HUES64 (cell line): ENCODE measurements around the gene GSTK1.

Experiments used
- H3K27ac ChIP-seq: 2 replicates; pipeline ENCODE4 v1.7.0; 2013; ENCODE audit warnings: low read depth, low read length, inconsistent platforms
- H3K27me3 ChIP-seq: 2 replicates; pipeline ENCODE4 v1.6.1; 2013; ENCODE audit warnings: mild to moderate bottlenecking, low read length; ENCODE audit not compliant: insufficient read depth
- H3K36me3 ChIP-seq: 2 replicates; pipeline ENCODE4 v1.6.1; 2013; ENCODE audit warnings: mild to moderate bottlenecking, low read length; ENCODE audit not compliant: insufficient read depth
- H3K4me1 ChIP-seq: 2 replicates; pipeline ENCODE4 v1.6.1; 2013; ENCODE audit warnings: mild to moderate bottlenecking, low read length, moderate library complexity; ENCODE audit not compliant: insufficient read depth
- H3K4me3 ChIP-seq: 2 replicates; pipeline ENCODE4 v1.5.1; 2013; ENCODE audit warnings: mild to moderate bottlenecking, low read length, moderate library complexity
- H3K9ac ChIP-seq: 2 replicates; pipeline ENCODE4 v1.6.1; 2013; ENCODE audit warnings: mild to moderate bottlenecking, low read depth, low read length
- H3K9me3 ChIP-seq: 2 replicates; pipeline ENCODE4 v1.6.1; 2013; ENCODE audit warnings: low read depth, low read length; ENCODE audit not compliant: insufficient read depth
- WGBS: fragments of 150-250, 120-280 bp; methylation state at CpG from one replicate; pipeline ENCODE4 v1.1.7; 2013; ENCODE audit warnings: missing lambda C conversion rate; 5-methylcytosine and 5-hydroxymethylcytosine counted together

GSTK1 gene

DNA sequence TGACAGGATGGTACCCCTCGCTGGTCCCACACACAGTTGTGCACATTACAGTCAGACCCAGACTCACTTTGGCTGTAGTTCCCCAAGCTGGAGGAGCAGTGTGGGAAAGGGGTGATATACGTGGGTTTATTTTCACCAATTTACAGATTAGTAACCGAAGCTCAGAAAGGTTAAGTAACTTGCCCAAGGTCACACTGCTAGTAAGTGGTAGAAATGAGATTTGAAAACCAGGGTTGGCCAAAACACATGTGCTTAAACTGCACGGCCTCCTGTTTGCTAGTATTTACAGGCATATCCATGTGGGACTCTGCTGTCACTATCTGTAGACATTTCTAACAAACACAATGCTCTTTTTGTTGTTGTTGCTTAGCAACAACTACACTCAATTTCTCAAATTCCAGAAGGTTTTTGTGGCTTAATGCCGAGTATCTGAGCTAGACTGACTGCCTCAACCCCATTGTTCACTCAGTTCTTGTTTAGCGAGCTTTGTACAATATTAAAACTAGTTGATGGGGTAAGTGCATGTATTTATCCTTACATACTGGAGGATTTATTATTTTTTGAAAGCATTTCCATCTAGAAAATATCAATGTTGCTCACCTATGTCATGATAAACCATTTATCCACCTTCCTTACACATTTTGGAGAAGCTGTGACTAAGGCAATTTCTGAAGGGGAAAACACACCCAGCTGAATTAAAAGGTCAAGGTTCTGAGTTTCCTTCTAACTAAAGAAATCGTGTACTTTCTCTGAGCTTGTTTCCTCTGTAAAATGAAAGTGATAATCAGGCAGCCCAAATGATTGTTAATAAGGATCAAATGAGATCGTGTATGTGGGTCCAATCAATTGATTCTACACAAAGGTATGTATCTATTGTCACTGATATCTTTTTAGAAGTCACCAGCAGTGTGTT, 16.2 kb downstream of the GSTK1 start:
- Histone ChIP-seq H3K27me3 (no peaks in the 10 kb centered on the region; the same call in 1 of the 2 replicates), H3K4me3 (no peak overlapping the region), H3K27ac (no peak overlapping the region), H3K4me1 (peaks cover 16% of the 10 kb centered on the region), H3K9ac (no peak overlapping the region), H3K9me3 (no peaks in the 10 kb centered on the region), H3K36me3 (no peaks in the 10 kb centered on the region)
- 85% methylated on average over 7 of the region's 8 CpGs for WGBS

GRCh38 chr7:143280160-143280559, 16.9 kb downstream of the GSTK1 start:
- Histone ChIP-seq H3K4me1 (peaks cover 21% of the 10 kb centered on the region), H3K27me3 (no peaks in the 10 kb centered on the region; the same call in 1 of the 2 replicates), H3K36me3 (no peaks in the 10 kb centered on the region), H3K27ac (no peak overlapping the region), H3K9me3 (no peaks in the 10 kb centered on the region), H3K9ac (no peak overlapping the region), H3K4me3 (no peak overlapping the region)
- WGBS = 100% methylated on average over 1 of the region's 1 CpG

DNA sequence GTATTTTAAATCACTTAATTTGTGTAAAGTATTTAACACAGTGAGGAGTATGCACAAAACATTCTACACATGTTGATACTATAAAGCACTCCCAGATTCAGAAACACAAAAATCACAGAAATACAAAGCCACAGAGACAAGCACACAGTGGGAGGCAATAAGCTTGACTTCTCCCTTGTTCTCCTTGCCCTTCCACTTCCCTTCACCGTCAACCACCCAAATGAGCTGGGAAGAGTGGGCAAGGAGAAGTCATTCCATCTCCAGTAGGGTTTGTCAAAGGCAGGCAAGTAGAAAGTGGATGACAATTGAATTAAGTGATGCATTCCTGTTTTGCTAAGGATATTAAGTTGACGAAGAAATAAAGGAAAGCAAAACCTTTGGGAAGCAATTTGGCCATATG, 17.3 kb downstream of the GSTK1 start:
- H3K27me3 ChIP-seq = no peaks in the 10 kb centered on the region; the same call in 1 of the 2 replicates
- peaks cover 24% of the 10 kb centered on the region for H3K4me1 ChIP-seq
- H3K36me3 ChIP-seq = no peaks in the 10 kb centered on the region
- WGBS = 87% methylated on average over 2 of the region's 2 CpGs
- no peaks in the 10 kb centered on the region for H3K9me3 ChIP-seq
- no peak overlapping the region for H3K27ac ChIP-seq
- no peak overlapping the region for H3K4me3 ChIP-seq
- no peak overlapping the region for H3K9ac ChIP-seq

DNA sequence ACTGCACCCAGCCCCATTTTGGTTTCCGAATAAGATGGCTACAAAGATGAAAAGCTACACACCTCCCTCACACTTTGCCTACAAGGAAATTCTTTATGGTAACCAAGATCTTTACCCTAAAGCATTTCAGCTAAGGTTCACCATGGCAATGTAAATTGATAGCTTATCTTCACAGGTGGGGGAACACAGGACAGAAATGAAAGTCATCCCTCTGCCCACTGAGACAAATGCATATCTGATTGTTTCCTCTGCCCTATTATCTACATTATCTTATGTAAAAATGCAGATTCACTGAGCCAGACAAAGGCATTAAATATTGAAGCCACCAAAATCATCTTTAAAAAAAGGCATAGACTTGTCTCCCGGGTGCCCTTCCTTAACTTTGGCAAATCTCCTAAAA, 18.3 kb downstream of the GSTK1 start:
- 95% methylated on average over 2 of the region's 2 CpGs for WGBS
- Histone ChIP-seq H3K4me3 (no peak overlapping the region), H3K36me3 (no peaks in the 10 kb centered on the region), H3K9me3 (no peaks in the 10 kb centered on the region), H3K4me1 (peaks cover 24% of the 10 kb centered on the region), H3K27me3 (peaks cover 8% of the 10 kb centered on the region), H3K27ac (no peak overlapping the region), H3K9ac (no peak overlapping the region)

DNA sequence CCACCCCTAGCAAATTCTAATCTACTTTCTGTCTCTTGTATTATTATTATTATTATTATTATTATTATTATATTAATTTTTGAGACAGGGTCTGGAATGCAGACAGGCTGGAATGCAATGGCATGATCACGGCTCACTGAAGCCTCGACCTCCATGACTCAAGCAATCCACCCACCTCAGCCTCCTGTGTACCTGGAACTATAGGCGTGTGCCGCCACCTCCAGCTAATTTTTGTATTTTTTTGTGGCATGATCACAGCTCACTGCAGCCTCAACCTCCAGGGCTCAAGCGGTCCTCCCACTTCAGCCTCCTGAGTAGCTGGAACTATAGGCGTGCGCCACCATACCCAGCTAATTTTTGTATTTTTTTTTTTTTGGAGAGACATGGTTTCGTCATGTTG, 18.9 kb downstream of the GSTK1 start:
- Histone ChIP-seq H3K4me1 (peaks cover 24% of the 10 kb centered on the region), H3K9ac (no peak overlapping the region), H3K4me3 (no peak overlapping the region), H3K27me3 (peaks cover 14% of the 10 kb centered on the region), H3K9me3 (no peaks in the 10 kb centered on the region), H3K27ac (no peak overlapping the region), H3K36me3 (no peaks in the 10 kb centered on the region)
- WGBS = 98% methylated on average over 8 of the region's 8 CpGs

- no peak overlapping the region for H3K4me3 ChIP-seq
- H3K27ac ChIP-seq = no peak overlapping the region
- H3K36me3 ChIP-seq = no peaks in the 10 kb centered on the region
- no peak overlapping the region for H3K9ac ChIP-seq
- H3K27me3 ChIP-seq = peaks cover 22% of the 10 kb centered on the region
- H3K4me1 ChIP-seq = peaks cover 24% of the 10 kb centered on the region
- peaks cover 6% of the 10 kb centered on the region; the same call in 1 of the 2 replicates for H3K9me3 ChIP-seq
- 52% methylated on average over 4 of the region's 4 CpGs for WGBS
Measured at GRCh38 chr7:143283381-143283780, 20.1 kb downstream of the GSTK1 start.

DNA sequence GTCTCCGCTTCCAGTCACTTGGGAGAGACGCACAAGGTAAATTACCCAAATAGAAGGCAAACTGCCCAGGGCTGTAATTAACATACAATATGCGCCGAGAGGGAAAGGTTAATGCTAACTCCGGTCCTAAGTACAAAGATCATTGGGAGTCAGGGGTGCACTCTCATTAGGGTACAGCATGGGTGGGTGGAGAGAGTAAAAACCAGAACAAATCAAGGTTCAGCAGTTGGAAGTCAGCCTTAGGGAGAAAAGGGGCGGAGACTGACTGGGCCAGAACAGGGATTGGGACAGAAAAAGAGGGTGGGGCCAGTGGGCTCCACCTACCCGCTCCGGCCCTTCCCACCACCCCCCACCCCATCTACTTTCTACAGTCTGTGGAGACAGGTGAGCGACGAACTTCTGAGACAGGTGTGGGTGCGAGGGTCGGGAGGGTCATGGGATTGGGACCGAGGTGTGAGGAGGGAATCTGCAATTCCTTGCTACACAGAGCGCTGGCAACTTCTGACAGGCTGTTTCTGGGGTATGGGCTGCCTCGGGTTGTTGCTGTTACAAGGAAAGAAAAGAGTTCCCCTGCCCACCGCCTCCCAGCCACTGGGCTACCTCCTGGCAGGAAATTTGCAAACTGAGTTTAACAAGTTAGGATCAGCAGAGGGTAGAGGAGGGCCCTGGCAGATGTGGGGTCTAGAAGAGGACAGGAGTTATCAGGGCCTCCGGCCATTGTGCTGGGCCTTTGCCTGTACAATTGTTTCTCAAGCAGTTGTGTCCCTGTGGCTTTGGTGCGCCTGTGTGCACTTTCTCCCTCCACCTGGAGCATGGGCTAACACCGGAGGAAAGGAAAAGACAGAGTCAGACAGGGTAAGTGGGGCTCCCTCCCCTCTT, 21.6 kb downstream of the GSTK1 start, which contains the start of gene TMEM139:
Gene TMEM139, plus strand, starts transcription at position 368 of the 879 bp plus-strand sequence. CDS start 1,000 bp downstream, outside the sequence.
- peaks cover 6% of the 10 kb centered on the region; the same call in 1 of the 2 replicates for H3K9me3 ChIP-seq
- peaks cover 30% of the 10 kb centered on the region for H3K4me1 ChIP-seq
- H3K27me3 ChIP-seq = peaks cover 22% of the 10 kb centered on the region
- H3K9ac ChIP-seq = no peak within 1 kb of the TSS
- H3K36me3 ChIP-seq = no peaks in the 10 kb centered on the region
- H3K27ac ChIP-seq = no peak within 1 kb of the TSS
- peak within 1 kb of the TSS; percentile 43 for H3K4me3 ChIP-seq
- 63% methylated on average over 17 of the region's 19 CpGs for WGBS

DNA sequence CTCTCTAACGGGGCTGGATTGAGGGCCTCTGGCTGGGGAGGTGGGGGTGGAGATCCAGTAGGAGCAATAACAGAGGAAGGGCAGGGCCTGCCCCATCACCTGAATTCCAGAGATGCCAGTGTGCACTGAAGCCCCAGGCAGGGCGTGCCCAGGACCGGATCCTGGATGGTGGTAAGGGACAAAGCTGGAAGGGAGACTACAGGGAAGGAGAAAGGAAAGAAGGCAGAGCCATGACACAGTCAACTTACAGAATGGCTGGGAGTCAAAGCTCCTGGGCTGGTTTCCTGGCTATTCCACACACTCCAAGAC, 22.2 kb downstream of the GSTK1 start:
- Histone ChIP-seq H3K36me3 (peaks cover 2% of the 10 kb centered on the region; the same call in 1 of the 2 replicates), H3K9ac (no peak overlapping the region), H3K9me3 (peaks cover 6% of the 10 kb centered on the region; the same call in 1 of the 2 replicates), H3K27me3 (peaks cover 22% of the 10 kb centered on the region), H3K4me1 (peaks cover 30% of the 10 kb centered on the region), H3K27ac (no peak overlapping the region), H3K4me3 (peak overlapping the region; percentile 43; the same call in 1 of the 2 replicates)
- WGBS = 69% methylated on average over 3 of the region's 3 CpGs

DNA sequence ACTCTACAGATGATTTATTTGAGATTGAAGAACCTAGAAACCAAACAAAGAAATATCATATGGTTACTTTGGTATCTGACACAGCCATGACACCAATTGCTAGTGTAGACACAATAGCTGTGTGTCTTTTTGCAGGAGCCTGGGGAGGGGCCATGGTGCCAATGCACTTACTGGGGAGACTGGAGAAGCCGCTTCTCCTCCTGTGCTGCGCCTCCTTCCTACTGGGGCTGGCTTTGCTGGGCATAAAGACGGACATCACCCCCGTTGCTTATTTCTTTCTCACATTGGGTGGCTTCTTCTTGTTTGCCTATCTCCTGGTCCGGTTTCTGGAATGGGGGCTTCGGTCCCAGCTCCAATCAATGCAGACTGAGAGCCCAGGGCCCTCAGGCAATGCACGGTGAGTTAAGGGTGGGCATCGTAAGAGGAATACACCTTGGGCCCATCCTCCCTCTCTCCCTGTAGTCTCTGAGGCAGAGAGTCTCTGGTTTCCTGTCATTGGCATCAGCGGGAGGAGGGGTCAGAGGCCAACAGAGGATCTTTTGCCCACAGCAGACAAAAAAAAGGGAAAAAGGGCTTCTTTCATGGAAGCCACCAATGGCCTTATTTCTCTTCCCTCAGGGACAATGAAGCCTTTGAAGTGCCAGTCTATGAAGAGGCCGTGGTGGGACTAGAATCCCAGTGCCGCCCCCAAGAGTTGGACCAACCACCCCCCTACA, 22.7 kb downstream of the GSTK1 start:
- Histone ChIP-seq H3K9me3 (peaks cover 6% of the 10 kb centered on the region; the same call in 1 of the 2 replicates), H3K4me3 (no peak overlapping the region), H3K27ac (no peak overlapping the region), H3K4me1 (peaks cover 30% of the 10 kb centered on the region), H3K36me3 (peaks cover 7% of the 10 kb centered on the region), H3K27me3 (peaks cover 22% of the 10 kb centered on the region), H3K9ac (no peak overlapping the region)
- WGBS = 95% methylated on average over 11 of the region's 11 CpGs

DNA sequence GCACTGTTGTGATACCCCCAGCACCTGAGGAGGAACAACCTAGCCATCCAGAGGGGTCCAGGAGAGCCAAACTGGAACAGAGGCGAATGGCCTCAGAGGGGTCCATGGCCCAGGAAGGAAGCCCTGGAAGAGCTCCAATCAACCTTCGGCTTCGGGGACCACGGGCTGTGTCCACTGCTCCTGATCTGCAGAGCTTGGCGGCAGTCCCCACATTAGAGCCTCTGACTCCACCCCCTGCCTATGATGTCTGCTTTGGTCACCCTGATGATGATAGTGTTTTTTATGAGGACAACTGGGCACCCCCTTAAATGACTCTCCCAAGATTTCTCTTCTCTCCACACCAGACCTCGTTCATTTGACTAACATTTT, 23.3 kb downstream of the GSTK1 start:
- H3K9me3 ChIP-seq = peaks cover 6% of the 10 kb centered on the region; the same call in 1 of the 2 replicates
- peaks cover 13% of the 10 kb centered on the region for H3K36me3 ChIP-seq
- no peak overlapping the region for H3K27ac ChIP-seq
- WGBS = 87% methylated on average over 6 of the region's 6 CpGs
- no peak overlapping the region for H3K4me3 ChIP-seq
- no peak overlapping the region for H3K9ac ChIP-seq
- H3K27me3 ChIP-seq = peaks cover 22% of the 10 kb centered on the region
- H3K4me1 ChIP-seq = peaks cover 30% of the 10 kb centered on the region
